ENCODE measurements around the gene OR51G1.

DNA sequence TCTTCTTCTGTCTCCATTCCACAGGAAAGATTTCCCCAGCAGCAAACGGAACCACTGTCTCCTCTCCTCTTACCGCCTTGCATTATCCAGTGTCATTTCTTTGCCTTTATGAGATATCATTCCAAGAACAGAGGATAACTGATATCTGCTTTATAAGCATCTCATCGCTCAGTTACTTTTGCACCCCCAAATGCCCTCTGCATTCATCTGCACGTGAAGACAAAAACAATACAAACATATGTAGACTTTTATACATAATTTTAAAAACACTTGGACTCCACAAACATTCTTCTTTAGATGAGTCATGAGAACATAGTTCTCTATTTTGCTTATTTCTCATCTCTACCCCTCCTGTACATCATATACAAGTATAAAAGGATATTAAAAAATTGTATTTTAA lies 43.0 kb downstream of the OR51G1 start:
- TF ChIP-seq, protein P1, sequence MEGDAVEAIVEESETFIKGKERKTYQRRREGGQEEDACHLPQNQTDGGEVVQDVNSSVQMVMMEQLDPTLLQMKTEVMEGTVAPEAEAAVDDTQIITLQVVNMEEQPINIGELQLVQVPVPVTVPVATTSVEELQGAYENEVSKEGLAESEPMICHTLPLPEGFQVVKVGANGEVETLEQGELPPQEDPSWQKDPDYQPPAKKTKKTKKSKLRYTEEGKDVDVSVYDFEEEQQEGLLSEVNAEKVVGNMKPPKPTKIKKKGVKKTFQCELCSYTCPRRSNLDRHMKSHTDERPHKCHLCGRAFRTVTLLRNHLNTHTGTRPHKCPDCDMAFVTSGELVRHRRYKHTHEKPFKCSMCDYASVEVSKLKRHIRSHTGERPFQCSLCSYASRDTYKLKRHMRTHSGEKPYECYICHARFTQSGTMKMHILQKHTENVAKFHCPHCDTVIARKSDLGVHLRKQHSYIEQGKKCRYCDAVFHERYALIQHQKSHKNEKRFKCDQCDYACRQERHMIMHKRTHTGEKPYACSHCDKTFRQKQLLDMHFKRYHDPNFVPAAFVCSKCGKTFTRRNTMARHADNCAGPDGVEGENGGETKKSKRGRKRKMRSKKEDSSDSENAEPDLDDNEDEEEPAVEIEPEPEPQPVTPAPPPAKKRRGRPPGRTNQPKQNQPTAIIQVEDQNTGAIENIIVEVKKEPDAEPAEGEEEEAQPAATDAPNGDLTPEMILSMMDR (conservative IDR thresholded peaks at IDR 0.05; ENCODE audit: low read length) = no peak
- no peak for TF ChIP-seq EZH2phosphoT487 (IDR thresholded peaks at IDR 0.05; ENCODE audit: borderline replicate concordance)

Measured in Loucy (cell line).